ENCODE results near the gene C1orf198. TPM values are rescaled to one million over a fixed set of nuclear protein-coding genes. Genes with fewer than 3 reads are reported as not detected.

Gene C1orf198
- total and polyA plus RNA-seq, 2 of the 8 experiments (the other 6 are each of a cell fraction or from before 2014, with no cell fraction given), result 30.6 to 45.0 TPM

- no peak overlapping the region for H4K91ac ChIP-seq (replicated peaks; ENCODE audit: insufficient read length, low read length)
- no peak overlapping the region for H4K8ac ChIP-seq (ENCODE audit: extremely low read depth, insufficient read depth, low read length)
- H3K27me3 ChIP-seq (replicated peaks in 1 of 4; ENCODE audit: control insufficient read depth in 3 of 4, extremely low read depth in 1 of 4, insufficient read depth in 3 of 4, low read length in 3 of 4), result no peaks in the 10 kb centered on the region
- no peaks in the 10 kb centered on the region for H3K9me3 ChIP-seq (ENCODE audit: insufficient read depth in 2 of 2, low read depth in 1 of 2, low read length in 1 of 2)
- H3K79me2 ChIP-seq (ENCODE audit: control insufficient read depth in 1 of 2, insufficient read depth in 2 of 2, low read length in 2 of 2), result no peaks in the 10 kb centered on the region
- H3K4me1 ChIP-seq (replicated peaks in 1 of 4; ENCODE audit: control insufficient read depth in 3 of 4, insufficient read depth in 4 of 4, low read length in 3 of 4), result no peaks in the 10 kb centered on the region; a peak in 1 of 7 replicates
- no peak overlapping the region for H3K18ac ChIP-seq (ENCODE audit: extremely low read depth, low read length)
- 90% methylated on average over 13 of the region's 13 CpGs; no CpG with 5 or more reads in 1 of the 2 experiments for WGBS, 2 experiments (ENCODE audit: extremely low coverage in 1 of 2, insufficient coverage in 1 of 2, insufficient read length in 1 of 2, insufficient replicate concordance in 2 of 2, low coverage in 1 of 2, low lambda C conversion rate in 2 of 2, missing lambda C conversion rate in 1 of 2)
- no peak overlapping the region for H3K23ac ChIP-seq (ENCODE audit: insufficient read length)
- ChIA-PET POLR2A (ENCODE audit: partially characterized antibody) (no interaction called here), CTCF (ENCODE audit: partially characterized antibody) (no interaction called here)
- H2BK120ac ChIP-seq (replicated peaks; ENCODE audit: low read depth, low read length), result no peak overlapping the region
- FAIRE-seq, result no peak
- H2BK20ac ChIP-seq (ENCODE audit: low read length), result no peak overlapping the region
- no peak overlapping the region for H3K4ac ChIP-seq (replicated peaks; ENCODE audit: insufficient read length, low read depth, low read length)
- H2BK12ac ChIP-seq (ENCODE audit: low read depth, low read length), result no peak overlapping the region
- no peak overlapping the region for H3K4me3 ChIP-seq (ENCODE audit: extremely low read depth in 1 of 4, insufficient read depth in 2 of 4, low read depth in 3 of 4, low read length in 4 of 4)
- H4K5ac ChIP-seq (ENCODE audit: insufficient read length, low read depth, low read length), result no peak overlapping the region
- peaks cover 0 to 3% of the 10 kb centered on the region in 2 experiments for H4K20me1 ChIP-seq (replicated peaks in 1 of 2; ENCODE audit: control insufficient read depth in 1 of 2, insufficient read depth in 2 of 2, low read length in 2 of 2)
- no peak overlapping the region for H3K14ac ChIP-seq (ENCODE audit: insufficient read length)
- no peak overlapping the region for H2BK15ac ChIP-seq (ENCODE audit: low read length)
- H3K79me1 ChIP-seq (ENCODE audit: low read depth, low read length), result no peaks in the 10 kb centered on the region
- H3K23me2 ChIP-seq (ENCODE audit: low read depth, low read length), result no peaks in the 10 kb centered on the region
- no peak overlapping the region for H2BK5ac ChIP-seq (ENCODE audit: low read depth, low read length)
- H3K56ac ChIP-seq (replicated peaks; ENCODE audit: insufficient read length, low read depth, low read length), result no peak overlapping the region
- H2AFZ ChIP-seq (ENCODE audit: low read length), result no peak overlapping the region
- no peak overlapping the region for H2AK5ac ChIP-seq (ENCODE audit: low read depth, low read length)
- H3K9ac ChIP-seq (replicated peaks in 1 of 4; ENCODE audit: extremely low read depth in 1 of 4, low read depth in 3 of 4, low read length in 3 of 4), result no peak overlapping the region
- DNase-seq (ENCODE audit: low read depth in 1 of 2, low spot score in 2 of 2), result no peak
- no peaks in the 10 kb centered on the region; a peak in 1 of 8 replicates for H3K36me3 ChIP-seq (ENCODE audit: control insufficient read depth in 2 of 4, insufficient read depth in 4 of 4, low read length in 3 of 4)
- no peak overlapping the region for H3K27ac ChIP-seq (ENCODE audit: low read depth, low read length)
- H3K4me2 ChIP-seq (ENCODE audit: insufficient read depth in 1 of 2, low read depth in 2 of 2, low read length in 2 of 2), result no peak overlapping the region
- TF ChIP-seq RAD21 (IDR thresholded peaks at IDR 0.05 in 1 of 2, conservative IDR thresholded peaks at IDR 0.05 in 1 of 2; ENCODE audit: low read depth in 2 of 2, low read length in 2 of 2), result no peak
- TF ChIP-seq SUZ12 (IDR thresholded peaks at IDR 0.05; ENCODE audit: low read length), result no peak
- no peak for TF ChIP-seq HDAC6 (IDR thresholded peaks at IDR 0.05; ENCODE audit: low read depth, low read length)
- TF ChIP-seq SAP30 (IDR thresholded peaks at IDR 0.05; ENCODE audit: insufficient read depth, insufficient replicate concordance, low read length), result no peak
- TF ChIP-seq TBP (IDR thresholded peaks at IDR 0.05; ENCODE audit: low read depth, low read length), result no peak
- TF ChIP-seq TAF1 (IDR thresholded peaks at IDR 0.05; ENCODE audit: low read depth, low read length), result no peak
- TF ChIP-seq POLR2A (IDR thresholded peaks at IDR 0.05; ENCODE audit: control extremely low read depth in 1 of 2, low read depth in 2 of 2, low read length in 2 of 2), result no peak
- no peak for TF ChIP-seq FOSL1 (IDR thresholded peaks at IDR 0.05; ENCODE audit: insufficient read depth, low read depth, low read length)
- TF ChIP-seq E2F6 (IDR thresholded peaks at IDR 0.05), result no peak
- no peak for TF ChIP-seq GTF2F1 (IDR thresholded peaks at IDR 0.05; ENCODE audit: borderline replicate concordance, low read depth, low read length)
- TF ChIP-seq CEBPB (IDR thresholded peaks at IDR 0.05; ENCODE audit: low read depth, low read length), result no peak
- TF ChIP-seq ASH2L (IDR thresholded peaks at IDR 0.05; ENCODE audit: low read length), result no peak
- TF ChIP-seq YY1 (IDR thresholded peaks at IDR 0.05; ENCODE audit: low read depth, low read length), result no peak
These were observed 41.8 kb upstream of the C1orf198 start for GRCh38 chr1:230909974-230910754.
